HG03064 (cell line): ENCODE results near the gene CPA5.

Experiments used
- ATAC-seq: cut with Tn5 transposase; IDR thresholded peaks from one replicate; pipeline ENCODE4 v1.9.1; 2021; ENCODE audit warnings: low read depth; ENCODE audit not compliant: unreplicated experiment

The CPA5 gene

DNA sequence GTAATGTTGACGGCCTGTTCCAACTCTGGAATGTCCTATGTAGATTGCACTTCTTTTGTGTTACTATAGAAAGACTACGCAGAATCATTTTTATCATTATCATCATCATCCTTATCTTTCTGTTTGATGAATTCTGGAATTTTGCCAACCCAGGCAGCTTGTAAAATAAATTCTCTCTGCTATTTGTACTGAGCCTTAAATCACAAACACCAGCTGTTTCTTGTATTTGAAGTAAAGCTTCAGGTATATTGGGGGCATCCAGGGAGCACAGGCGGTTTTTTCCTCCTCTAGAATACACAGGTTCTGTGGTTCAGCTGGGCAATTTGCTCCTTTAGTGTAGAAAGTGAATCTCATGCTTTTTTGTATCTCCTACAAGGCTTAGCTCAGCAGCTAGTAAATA is 14.9 kb upstream of the CPA5 start:
- no peak for ATAC-seq

DNA sequence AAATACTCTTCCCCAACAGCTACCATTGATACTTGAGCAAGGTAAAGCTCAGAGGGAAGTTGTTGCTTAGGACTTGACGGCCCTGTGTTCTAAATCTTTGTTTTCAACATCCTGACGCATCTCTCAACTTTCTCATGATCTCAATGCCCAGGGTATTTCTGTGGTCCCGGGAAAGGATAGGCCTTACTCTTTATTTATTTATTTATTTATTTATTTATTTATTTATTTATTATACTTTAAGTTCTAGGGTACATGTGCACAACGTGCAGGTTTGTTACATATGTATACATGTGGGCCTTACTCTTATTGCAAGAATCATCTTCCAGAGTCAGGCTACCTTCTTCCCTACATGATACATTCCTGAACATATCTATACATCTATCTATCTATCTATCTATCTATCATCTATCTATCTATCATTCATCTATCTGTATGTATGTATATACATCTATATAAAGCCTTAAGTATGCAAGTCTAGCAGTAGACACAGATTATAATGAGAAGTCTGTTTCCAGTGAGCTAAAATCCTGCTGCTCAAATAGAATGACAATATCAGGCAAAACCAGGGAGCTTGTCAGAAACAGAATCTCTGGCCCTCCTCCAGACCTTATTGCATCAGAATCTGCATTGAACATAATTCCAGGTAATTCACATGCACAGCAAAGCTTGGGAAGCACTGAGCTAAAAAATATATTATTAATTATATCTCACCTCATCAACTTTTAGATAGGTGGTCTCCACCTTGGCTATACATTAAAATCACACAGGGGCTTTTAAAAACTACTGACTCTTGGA is 12.2 kb upstream of the CPA5 start:
- no peak for ATAC-seq

GRCh38 chr7:130333832-130334231 is 10.8 kb upstream of the CPA5 start:
- ATAC-seq: no peak

DNA sequence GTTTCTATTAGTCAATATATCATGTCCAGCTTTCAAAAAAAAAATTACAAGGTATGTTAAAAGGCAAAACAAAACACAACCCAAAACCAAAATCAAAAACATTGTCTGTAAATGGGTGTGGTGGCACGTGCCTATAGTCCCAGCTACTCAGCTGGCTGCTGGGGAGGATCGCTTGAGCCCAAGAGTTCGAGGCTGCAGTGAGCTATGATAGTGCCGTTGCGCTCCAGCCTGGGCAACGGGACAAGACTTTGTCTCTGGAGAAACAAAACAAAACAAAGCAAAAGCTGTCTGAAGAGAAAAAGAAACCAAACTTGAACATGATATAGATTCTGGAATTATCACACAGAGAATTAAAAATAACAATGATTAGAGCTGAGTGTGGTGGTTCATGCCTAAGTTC is 10.3 kb upstream of the CPA5 start:
- no peak for ATAC-seq

- ATAC-seq: no peak
These were observed 7.1 kb upstream of the CPA5 start for GRCh38 chr7:130337410-130337971.

DNA sequence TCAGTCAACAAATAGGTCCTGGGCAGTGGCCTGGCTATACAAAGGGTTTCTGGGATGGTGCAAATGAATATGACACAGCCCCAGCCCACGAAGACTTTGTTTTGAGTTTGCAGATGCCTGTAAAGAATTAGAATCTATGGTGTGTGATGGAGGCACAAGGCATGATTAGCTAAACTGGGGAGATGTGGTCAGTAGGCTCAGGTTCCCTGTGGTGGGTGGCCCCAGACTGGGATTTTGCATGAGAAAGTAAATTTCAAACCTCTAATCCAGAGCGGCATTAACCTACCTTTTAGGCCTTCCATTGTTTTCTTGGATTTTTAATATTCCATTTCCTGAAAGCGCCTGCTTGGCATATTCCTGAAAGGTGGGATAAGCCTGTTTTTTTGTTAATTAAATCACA is 6.4 kb upstream of the CPA5 start:
- ATAC-seq: no peak

DNA sequence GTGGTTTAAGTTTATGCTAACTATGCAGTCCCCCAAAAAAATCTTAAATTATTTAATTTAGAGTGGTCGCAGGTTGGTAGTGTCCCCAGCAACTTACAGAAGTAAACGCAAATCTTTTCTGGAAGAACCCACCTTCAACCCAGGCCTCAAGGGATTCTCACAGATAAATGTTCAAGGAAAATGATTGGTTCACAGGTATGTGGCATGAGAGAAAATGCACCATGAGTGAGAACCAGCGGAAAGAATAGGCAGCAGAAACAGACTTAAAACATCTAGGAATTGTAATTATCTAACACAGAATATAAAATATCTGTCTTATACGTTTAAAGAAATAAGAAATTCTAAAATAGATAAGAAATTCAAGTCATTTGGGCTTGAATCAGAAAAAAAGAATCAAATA is 2.7 kb upstream of the CPA5 start:
- ATAC-seq: no peak

DNA sequence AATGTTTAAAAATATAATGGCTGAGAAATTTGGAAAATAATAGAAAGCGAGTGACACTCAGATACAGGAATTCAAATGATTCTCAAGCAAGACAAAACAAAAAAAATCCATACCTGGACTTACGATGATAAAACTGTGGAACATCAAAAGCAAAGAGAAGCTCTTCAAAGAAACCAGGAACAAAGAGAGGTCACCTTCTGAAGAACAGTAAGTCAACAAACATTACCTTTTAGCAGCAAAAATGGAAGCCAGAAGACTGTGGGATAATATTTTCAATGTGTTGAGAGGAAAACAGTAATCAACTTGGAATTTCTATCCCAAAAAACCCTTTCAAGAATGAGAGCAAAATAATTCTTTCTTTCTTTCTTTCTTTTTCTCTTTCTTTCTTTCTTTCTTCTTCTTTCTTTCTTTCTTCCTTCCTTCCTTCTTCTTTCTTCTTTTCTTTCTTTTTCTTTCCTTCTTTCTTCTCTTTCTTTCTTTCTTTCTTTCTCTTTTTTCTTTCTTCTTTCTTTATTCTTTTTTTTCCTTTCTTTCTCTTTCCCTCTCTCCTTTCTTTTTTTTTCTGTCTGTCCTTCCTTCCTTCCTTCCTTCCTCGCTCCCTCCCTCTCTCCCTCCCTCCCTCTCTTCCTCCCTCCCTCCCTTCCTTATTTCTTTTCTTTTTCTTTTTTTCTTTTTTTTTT is 1.8 kb upstream of the CPA5 start:
- no peak for ATAC-seq

DNA sequence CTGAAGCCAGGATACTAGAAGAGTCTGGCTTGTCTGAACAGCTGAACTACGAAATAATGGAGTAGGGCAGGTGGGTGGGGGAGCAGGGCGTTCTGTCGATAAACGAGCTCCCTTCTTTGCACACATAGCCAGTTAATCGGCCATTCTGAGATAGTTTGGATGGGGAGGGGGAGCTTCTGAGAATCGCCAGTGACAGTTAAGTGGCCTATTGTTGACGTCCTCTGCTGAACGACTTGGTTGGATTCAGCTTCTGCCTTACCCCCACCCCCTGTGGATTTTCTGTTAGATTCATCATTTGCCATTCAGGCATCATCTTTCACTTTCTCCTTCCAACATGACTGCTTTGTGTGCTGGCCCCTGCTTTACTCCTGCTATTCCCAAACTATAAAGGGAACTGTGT is 520 bp downstream of the CPA5 start:
- no peak for ATAC-seq

DNA sequence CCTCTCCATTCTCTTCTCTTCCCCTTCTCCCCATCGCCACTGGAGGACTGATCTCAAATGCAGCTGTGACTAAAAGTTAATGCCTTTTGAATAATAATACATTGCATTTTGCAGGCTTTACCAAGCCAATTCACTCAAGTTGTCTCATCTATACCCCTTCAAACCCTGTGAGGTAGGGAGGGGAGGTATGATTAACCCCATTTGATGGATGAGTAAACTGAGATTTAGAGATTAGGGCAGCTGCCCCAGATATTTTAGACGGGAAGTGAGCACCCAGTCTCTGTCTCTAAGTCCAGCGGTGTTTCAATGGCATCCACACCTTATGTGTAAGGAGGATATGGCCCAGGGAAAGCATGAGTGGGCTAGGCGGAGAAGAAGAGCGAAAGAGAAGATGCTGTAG is 1.1 kb downstream of the CPA5 start:
- no peak for ATAC-seq

DNA sequence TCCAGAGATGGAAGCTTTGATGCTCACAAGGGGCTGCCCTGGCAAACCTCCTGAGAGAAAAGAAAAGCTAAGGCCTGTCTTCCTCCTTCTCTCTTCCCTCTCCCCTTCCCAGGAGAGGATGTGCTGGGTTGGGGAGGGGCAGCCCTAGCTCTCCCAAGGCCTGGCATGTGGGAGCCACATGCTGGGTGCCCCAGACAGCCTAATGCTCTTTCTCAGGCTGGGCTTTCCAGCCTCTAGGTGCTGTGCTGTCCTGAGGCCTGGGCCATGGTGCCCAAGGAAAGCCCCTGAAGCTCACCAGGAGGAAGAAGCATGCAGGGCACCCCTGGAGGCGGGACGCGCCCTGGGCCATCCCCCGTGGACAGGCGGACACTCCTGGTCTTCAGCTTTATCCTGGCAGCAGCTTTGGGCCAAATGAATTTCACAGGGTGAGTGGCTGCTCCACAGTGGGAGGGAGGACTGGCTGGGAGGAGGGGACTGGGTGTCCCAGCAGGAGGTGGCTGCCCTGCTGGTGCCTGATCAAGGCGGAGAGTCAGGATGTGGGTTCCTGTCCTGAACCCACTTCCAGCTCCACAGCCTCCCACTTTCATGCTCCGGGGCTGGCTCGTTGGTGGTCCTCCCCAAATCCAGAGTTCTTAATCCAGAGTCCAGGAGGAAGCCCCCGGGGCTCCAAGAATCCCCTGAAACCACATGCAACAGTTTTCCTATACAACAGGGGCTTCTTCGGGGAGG is 1.7 kb downstream of the CPA5 start:
- ATAC-seq: no peak

DNA sequence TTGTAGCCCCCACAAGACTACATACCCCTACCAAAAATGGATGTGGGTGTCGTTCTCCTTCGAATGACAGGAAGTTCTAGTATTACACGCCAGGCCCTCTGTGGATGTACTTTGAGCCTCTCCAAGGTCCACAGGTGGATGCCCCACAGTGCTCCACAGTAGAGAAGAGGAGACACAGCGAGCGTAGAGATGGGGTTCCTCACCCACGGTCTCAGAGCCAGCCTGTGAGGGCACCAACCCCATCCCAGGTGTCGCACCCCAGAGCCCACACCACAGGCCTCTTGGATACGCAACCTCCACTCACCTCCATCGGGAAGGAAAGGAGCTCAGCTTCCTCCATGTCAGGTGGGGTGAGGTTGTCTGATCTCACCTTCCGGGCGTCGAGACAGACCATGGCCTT is 2.3 kb downstream of the CPA5 start:
- ATAC-seq: no peak

DNA sequence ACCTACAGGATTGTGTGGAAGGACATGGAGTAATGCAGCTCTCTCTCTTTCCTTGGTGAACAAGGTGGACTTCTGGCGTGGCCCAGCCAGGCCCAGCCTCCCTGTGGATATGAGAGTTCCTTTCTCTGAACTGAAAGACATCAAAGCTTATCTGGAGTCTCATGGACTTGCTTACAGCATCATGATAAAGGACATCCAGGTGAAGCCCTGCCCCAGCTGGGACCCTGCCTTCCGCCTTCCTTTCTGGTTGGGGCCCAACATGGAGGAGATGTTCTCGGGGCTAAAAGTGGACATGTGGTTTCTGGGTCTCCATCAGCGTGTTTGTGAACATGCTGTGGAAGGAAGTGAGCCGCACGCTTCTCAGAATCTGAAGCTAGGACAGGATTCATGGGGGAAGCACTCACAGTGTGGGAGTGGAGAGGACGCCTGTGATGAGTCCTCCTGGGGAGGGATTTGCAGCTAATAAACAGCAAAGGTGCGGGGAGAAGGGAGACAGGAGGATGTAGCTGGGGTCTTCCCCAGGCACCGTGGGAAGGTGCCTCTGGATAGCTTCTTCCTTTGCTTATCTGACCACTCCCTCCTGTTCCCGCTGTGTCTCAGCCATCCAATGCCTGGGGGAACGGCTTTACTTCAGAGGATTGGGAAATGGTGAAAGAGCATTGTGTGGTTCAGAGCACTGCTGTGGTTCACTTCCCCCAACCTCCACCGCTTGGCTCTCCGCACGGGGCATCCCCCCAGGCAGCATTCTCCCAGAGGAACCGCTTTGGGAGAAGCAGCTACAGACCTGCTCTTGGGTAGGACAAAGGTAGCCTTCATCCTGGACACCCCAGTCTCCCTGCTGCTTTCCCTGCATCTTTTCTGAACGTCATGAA is 5.5 kb downstream of the CPA5 start:
- no peak for ATAC-seq

DNA sequence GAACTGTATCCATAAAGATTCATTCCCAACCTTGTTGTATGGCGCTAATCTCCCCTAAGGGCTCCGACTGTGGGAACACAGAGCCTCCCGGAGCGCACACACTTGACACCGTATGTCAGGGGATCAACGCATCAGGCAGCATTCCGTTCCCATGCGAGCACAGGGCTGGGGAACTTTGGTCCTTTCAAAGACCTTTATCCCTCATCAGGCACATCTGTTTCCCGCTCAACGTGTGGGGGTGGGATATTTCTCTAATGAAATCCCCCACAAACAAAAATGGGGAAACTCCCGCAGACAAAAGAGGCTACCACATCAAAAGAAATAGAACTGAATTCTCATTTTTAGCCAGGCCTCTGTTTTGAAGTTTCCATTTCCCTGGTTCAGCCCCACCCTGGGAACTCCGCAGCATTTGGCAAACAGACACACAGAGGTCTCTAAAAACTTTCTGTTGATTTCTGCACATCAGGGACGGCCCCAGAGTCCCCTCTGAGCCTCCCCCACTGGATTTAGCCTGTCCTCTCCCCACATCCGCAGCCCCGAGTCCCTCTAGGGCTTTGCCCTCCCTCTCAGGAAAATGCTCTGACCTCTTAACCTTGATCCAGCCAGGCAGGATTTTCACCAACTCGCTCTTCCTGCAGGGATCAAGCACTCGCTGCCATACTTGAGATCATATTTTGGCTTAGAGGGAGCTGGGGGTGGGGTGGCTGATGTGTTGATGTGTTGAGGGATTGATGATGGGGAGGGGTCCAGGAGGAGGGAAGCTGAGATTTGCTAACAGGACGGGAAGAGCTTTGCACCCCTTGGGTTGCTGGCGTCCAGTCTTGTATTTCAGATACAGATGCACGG is 6.6 kb downstream of the CPA5 start:
- no peak for ATAC-seq

- ATAC-seq: no peak
These were observed 7.1 kb downstream of the CPA5 start for GRCh38 chr7:130351791-130352090.

DNA sequence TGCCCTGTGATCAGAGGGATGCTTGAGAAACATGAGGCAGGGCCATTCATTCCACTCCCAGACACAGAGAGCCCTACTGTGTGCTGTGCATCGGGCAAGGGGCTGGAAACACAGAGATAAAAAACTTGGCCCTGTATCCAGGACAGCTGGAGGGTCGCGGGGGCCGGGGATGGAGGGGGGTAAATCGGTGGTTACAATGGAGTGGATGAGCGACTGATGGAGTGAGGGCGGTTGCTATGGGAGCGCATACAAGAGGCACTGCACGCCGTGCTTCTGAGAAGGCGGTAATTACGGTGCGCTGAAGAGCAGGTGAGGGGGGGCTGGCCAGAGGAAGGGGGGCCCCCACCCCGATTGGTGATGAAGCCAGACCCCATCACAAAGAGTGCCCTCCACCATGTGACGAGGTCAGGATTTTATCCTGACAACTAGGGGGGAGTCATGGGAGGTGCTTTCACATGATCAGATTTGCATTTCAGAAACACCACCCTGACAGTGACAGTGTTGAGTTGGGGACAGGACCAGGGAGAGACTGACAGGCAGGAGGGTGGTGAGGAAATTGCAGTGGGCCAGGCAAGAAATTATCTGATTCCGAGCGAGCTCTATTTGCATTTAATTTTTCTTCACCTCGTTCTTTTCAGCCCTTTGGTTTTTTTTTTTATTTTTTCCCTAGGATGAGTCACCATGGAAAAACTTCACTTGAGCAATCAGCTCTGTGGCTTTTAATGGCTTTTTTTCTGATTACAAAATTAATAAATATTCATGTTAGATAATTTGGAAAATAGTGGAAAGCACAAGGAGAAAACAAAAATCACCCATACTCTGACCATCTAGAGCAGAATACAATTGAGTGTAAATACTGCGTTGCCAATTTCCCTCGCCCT is 7.8 kb downstream of the CPA5 start:
- ATAC-seq: no peak

- ATAC-seq: no peak
These were observed 8.6 kb downstream of the CPA5 start for GRCh38 chr7:130353196-130353595.

DNA sequence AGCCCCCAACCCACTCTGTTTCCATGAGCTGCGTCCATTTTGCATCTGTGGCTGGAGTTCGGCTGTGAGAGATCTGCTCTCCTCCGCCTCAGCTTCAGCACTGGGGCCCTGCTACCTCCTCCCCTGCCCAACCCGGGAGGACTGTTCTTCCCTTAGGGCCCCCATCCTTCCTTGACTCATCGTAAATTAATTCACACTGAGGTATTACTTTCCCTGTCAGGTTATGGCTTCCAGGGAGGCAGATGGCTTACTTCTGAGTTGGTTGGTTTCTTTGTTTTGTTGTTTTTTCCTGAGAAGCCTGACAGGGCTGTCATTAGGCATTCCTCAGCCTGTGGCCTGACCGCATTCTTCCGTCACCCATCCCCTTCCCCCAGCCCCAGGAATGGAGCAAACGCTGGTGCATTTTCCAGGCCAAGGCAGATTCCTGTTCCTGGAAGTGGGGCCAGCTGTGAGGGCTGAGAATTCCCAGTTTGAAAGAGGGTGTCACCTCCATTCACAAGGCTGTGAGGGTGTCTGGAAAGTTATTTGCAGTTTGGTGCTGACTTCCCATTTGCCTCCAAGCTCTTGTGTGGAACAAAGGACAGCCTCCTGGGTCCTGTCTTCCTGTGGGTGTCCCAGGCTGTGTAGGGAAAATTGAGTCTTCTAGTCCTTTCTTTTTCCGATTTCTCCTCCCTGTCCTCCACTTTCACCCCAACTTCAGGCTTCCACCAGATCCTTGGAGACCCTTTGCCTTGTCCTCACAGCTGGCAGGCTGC is 11.7 kb downstream of the CPA5 start:
- ATAC-seq: no peak
